Stimulated activated CD4-positive, alpha-beta T cell treated with anti-CD3 and anti-CD28 coated beads, Interleukin-1b, Interleukin-23, amount 100 ng/mL, for 1 hour (primary cell): Measurements from ENCODE around the gene PARP2.

ENCODE experiments used
- DNase-seq, 2 donors: peaks; one replicate each; pipeline ENCODE4 v3.0.0-alpha.2; 2020; ENCODE audit warnings: low read depth in 2 of 2

The PARP2 gene

GRCh38 chr14:20400965-20401593 is 57.6 kb downstream of the PARP2 start:
- peak in 1 of 2 donors; percentile 7 for DNase-seq

DNA sequence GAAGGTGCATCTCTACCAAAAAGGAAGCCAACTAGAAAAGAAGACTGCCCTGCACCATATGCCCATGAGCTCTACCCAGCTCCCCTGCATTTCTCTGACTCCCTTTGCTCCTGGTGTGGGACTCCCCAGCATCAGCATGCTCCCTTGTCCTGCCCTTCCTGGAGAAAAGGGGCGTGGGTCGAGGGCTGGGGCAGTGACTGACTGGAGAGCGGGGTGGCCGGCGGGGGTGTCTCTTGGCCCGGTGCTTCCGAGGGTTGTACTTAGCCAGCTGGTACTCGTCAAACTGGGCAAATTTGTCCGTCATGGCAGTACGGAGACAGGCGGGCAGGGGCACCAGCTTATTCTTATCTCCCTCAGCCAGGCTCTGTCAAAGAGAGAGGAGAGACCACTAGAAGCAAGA is 60.1 kb downstream of the PARP2 start:
- DNase-seq = no peak
